Right ventricle myocardium inferior (tissue), 1 donor: ENCODE results near the gene KRTAP22-2. TPM values are rescaled to one million over a fixed set of nuclear protein-coding genes. Genes with fewer than 3 reads are reported as not detected.

Experiments
- ATAC-seq: fragments of 200-7000 bp; cut with Tn5 transposase; one replicate; pipeline ENCODE4 v1.9.1; 2020; ENCODE audit warnings: mild to moderate bottlenecking, moderate library complexity
- DNase-seq: peaks from one replicate; pipeline ENCODE4 v3.0.0; 2021; ENCODE audit errors: missing footprints
- intact Hi-C: fragments of 100-400 bp; cut with DNase I; formaldehyde crosslinking; loops from one replicate; pipeline ENCODE4 v1.11.0; 2022
- total RNA-seq: library from RNA; stranded (reverse); fragmentation: NEBNext Ultra II Directional; extraction: Animal tissue kit (Norgen Biotek cat#: 25700); gene quantifications from one replicate; pipeline ENCODE4 v1.2.1, GENCODE V29; 2021
- donor health status: DM: no; HTN: yes; CAD: no; lungs with severe emphysema.

Gene KRTAP22-2
- total RNA-seq, 1 donor from 2014 or later, result not detected

GRCh38 chr21:30577766-30578165 is 12.4 kb downstream of the KRTAP22-2 start:
- intact Hi-C loops, result no loop called here
- DNase-seq (no peak), ATAC-seq (no peak)

- no peak for DNase-seq
- intact Hi-C loops, result loop anchor here (5.0 kb wide), 1 partner anchor 85 kb away; the partner anchor contains the start of gene KRTAP19-1
- no peak for ATAC-seq
Observed at GRCh38 chr21:30567617-30568016, 22.6 kb downstream of the KRTAP22-2 start.

GRCh38 chr21:30563630-30564029 is 26.6 kb downstream of the KRTAP22-2 start:
- intact Hi-C loops, result no loop called here
- no peak for DNase-seq
- ATAC-seq, result no peak

GRCh38 chr21:30563072-30563471 is 27.1 kb downstream of the KRTAP22-2 start:
- DNase-seq (no peak), ATAC-seq (no peak)
- intact Hi-C loops, result no loop called here

- no peak for ATAC-seq
- DNase-seq, result no peak
- intact Hi-C loops, result no loop called here
Observed at GRCh38 chr21:30561957-30562356, 28.2 kb downstream of the KRTAP22-2 start.

- intact Hi-C loops, result no loop called here
- ATAC-seq (no peak), DNase-seq (no peak)
Observed at GRCh38 chr21:30561264-30561895, 28.8 kb downstream of the KRTAP22-2 start, which contains the start of gene KRTAP19-7. Gene KRTAP19-7, minus strand, starts transcription at chr21:30561314. Its CDS starts 25 bp downstream, at chr21:30561289.

GRCh38 chr21:30555095-30555494 is 35.1 kb downstream of the KRTAP22-2 start:
- DNase-seq (no peak), ATAC-seq (no peak)
- intact Hi-C loops, result no loop called here

GRCh38 chr21:30552782-30553181 is 37.4 kb downstream of the KRTAP22-2 start:
- DNase-seq, result no peak
- intact Hi-C loops, result no loop called here
- ATAC-seq, result no peak

GRCh38 chr21:30541764-30542163 is 48.4 kb downstream of the KRTAP22-2 start, which contains the start of gene KRTAP19-6:
Gene KRTAP19-6, minus strand, starts transcription at chr21:30541864. Its CDS starts 31 bp downstream, at chr21:30541833.
- no peak for DNase-seq
- intact Hi-C loops, result no loop called here
- no peak for ATAC-seq

Other genes with a start within 250 kb of the KRTAP22-2 start
- gene KRTAP23-1, start 241.8 kb downstream of the KRTAP22-2 start, total RNA-seq, result not detected
- gene KRTAP13-2, start 218.1 kb downstream of the KRTAP22-2 start, total RNA-seq, result not detected
- not detected for gene KRTAP13-1, start 194.4 kb downstream of the KRTAP22-2 start, total RNA-seq
- gene KRTAP13-3, start 164.5 kb downstream of the KRTAP22-2 start, total RNA-seq, result not detected
- gene KRTAP13-4, start 160.2 kb downstream of the KRTAP22-2 start, total RNA-seq, result not detected
- gene KRTAP15-1, start 150.1 kb downstream of the KRTAP22-2 start, total RNA-seq, result not detected
- gene KRTAP19-1, start 110.0 kb downstream of the KRTAP22-2 start, total RNA-seq, result not detected
- not detected for gene KRTAP19-2, start 103.0 kb downstream of the KRTAP22-2 start, total RNA-seq
- gene KRTAP19-3, start 98.4 kb downstream of the KRTAP22-2 start, total RNA-seq, result not detected
- not detected for gene KRTAP19-4, start 93.2 kb downstream of the KRTAP22-2 start, total RNA-seq
- not detected for gene KRTAP19-5, start 88.3 kb downstream of the KRTAP22-2 start, total RNA-seq
- not detected for gene KRTAP19-6, start 48.5 kb downstream of the KRTAP22-2 start, total RNA-seq
- gene KRTAP19-7, start 29.1 kb downstream of the KRTAP22-2 start, total RNA-seq, result not detected
- not detected for gene KRTAP6-3, start 2.0 kb upstream of the KRTAP22-2 start, total RNA-seq
- gene KRTAP6-2, start 8.5 kb upstream of the KRTAP22-2 start, total RNA-seq, result not detected
- not detected for gene KRTAP22-1, start 10.7 kb upstream of the KRTAP22-2 start, total RNA-seq
- not detected for gene KRTAP6-1, start 23.5 kb upstream of the KRTAP22-2 start, total RNA-seq
- not detected for gene KRTAP20-1, start 26.0 kb upstream of the KRTAP22-2 start, total RNA-seq
- not detected for gene KRTAP20-4, start 30.2 kb upstream of the KRTAP22-2 start, total RNA-seq
- gene KRTAP20-2, start 44.8 kb upstream of the KRTAP22-2 start, total RNA-seq, result not detected
- gene KRTAP20-3, start 52.5 kb upstream of the KRTAP22-2 start, total RNA-seq, result not detected
- gene KRTAP21-3, start 128.4 kb upstream of the KRTAP22-2 start, total RNA-seq, result not detected
- not detected for gene KRTAP21-2, start 156.9 kb upstream of the KRTAP22-2 start, total RNA-seq
- gene KRTAP21-1, start 165.0 kb upstream of the KRTAP22-2 start, total RNA-seq, result not detected
- not detected for gene KRTAP8-1, start 222.9 kb upstream of the KRTAP22-2 start, total RNA-seq
- not detected for gene KRTAP7-1, start 239.4 kb upstream of the KRTAP22-2 start, total RNA-seq